Calu3 (cell line): ENCODE measurements around the gene SHC2. TPM values are rescaled to one million over a fixed set of nuclear protein-coding genes. Genes with fewer than 3 reads are reported as not detected.

ENCODE experiments used
- BruUV-seq: library from RNA; stranded (reverse); fragments of 400-500 nt; replicated peaks from 2 replicates; lab custom pipeline; 2021; lab: Mats Ljungman, UMichigan
- CTCF ChIA-PET: fragments of 300-600 bp; sonication (Branson Sonifier 250); formaldehyde crosslinking; loops from one replicate; lab custom pipeline; 2022; ENCODE audit warnings: antibody characterized with exemption; lab: Charles Lee
- DNase-seq: peaks from one replicate; pipeline ENCODE4 v3.0.0; 2022
- H3K27ac Mint-ChIP-seq: one replicate; pipeline ENCODE4 v1.8.0; 2022; ENCODE audit warnings: mixed read lengths; ENCODE audit not compliant: unreplicated experiment
- H3K27me3 Mint-ChIP-seq: one replicate; pipeline ENCODE4 v1.8.0; 2022; ENCODE audit warnings: mixed read lengths; ENCODE audit not compliant: unreplicated experiment
- H3K36me3 Mint-ChIP-seq: one replicate; pipeline ENCODE4 v1.8.0; 2022; ENCODE audit warnings: mild to moderate bottlenecking, moderate library complexity, mixed read lengths; ENCODE audit not compliant: insufficient read depth, unreplicated experiment
- H3K4me1 Mint-ChIP-seq: one replicate; pipeline ENCODE4 v1.8.0; 2022; ENCODE audit warnings: mild to moderate bottlenecking, low read depth, mixed read lengths; ENCODE audit not compliant: unreplicated experiment
- H3K4me3 Mint-ChIP-seq: one replicate; pipeline ENCODE4 v1.8.0; 2022; ENCODE audit warnings: mild to moderate bottlenecking, low read depth, moderate library complexity, mixed read lengths; ENCODE audit not compliant: unreplicated experiment
- H3K9me3 Mint-ChIP-seq: one replicate; pipeline ENCODE4 v1.8.0; 2022; ENCODE audit warnings: low read depth, mixed read lengths; ENCODE audit not compliant: unreplicated experiment
- CTCF ChIP-seq: fragments of 200-600 bp; IDR thresholded peaks from one replicate; pipeline ENCODE4 v1.8.0; 2022; ENCODE audit warnings: antibody characterized with exemption; ENCODE audit not compliant: unreplicated experiment
- intact Hi-C: fragments of 100-400 bp; cut with micrococcal nuclease; formaldehyde crosslinking; loops from one replicate; pipeline ENCODE4 v1.10.0; 2022; ENCODE audit not compliant: unreplicated experiment
- total RNA-seq: library from RNA; stranded (reverse); gene quantifications from 2 replicates; pipeline ENCODE4 v1.2.3, GENCODE V29; 2022

SHC2 gene
- total RNA-seq, 1 experiment from 2014 or later, result 8.4 TPM

GRCh38 chr19:489418-490196 lies 28.8 kb upstream of the SHC2 start:
- H3K9me3 Mint-ChIP-seq, result peaks cover 3% of the 10 kb centered on the region
- H3K36me3 Mint-ChIP-seq, result peaks cover 19% of the 10 kb centered on the region
- CTCF ChIA-PET, result interaction anchor here (0.7 kb wide), 1 partner anchor 97 kb away, joined by 3 read pairs; no protein-coding TSS in a partner anchor
- H3K27ac Mint-ChIP-seq, result no peak overlapping the region
- intact Hi-C loops, result no loop called here
- H3K4me1 Mint-ChIP-seq, result no peaks in the 10 kb centered on the region
- peak overlapping the region; percentile 51 for H3K4me3 Mint-ChIP-seq
- peaks cover 17% of the 10 kb centered on the region for H3K27me3 Mint-ChIP-seq
- no peak for DNase-seq
- BruUV-seq, result no TSS peak
- TF ChIP-seq CTCF, result no peak

DNA sequence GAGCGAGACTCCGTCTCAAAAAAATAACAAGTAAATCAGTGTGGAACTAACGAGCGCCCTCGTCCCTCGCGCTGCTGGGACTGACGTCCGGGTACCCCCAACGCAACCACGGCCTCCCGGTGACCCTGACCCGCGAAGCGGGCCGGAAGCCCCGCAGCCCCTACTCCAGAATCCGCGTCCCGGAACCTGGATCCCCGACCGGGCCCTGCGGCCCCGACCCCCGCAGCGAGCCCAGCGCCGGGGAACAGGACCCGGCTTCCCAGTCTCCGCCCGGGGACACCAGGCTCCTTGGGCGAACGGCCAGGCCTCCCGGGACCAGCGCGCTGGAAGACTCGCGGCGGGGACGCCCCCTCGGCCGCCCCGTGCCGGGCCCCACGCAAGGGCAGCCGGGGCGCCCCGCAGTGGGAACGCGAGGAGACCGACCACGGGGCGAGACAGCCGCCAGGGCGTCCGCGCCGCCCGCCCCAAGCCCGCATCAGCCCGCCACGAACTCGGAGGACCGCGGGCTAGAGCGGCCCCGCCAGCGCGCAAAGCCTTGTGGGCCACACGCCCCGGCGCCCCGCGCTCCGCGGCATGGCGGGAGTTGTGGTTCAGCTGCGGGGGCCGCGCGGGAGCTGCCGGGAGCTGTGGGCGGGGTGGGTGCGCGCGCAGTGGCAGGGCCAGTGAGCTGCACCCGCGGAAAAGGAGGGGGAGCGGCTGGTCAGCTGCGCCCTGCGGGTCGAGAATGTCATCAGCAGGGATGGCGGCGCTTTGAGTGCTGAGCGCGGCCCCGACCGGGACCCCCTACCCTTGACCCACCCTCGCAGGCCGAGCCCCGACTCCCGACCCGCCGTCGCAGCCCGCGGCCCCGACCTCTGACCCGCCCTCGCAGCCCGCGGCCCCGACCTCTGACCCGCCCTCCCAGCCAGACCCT lies 27.9 kb upstream of the SHC2 start:
- intact Hi-C loops, result no loop called here
- Mint-ChIP-seq H3K36me3 (peaks cover 16% of the 10 kb centered on the region), H3K27me3 (peaks cover 25% of the 10 kb centered on the region), H3K4me1 (no peaks in the 10 kb centered on the region), H3K9me3 (peaks cover 2% of the 10 kb centered on the region), H3K27ac (no peak overlapping the region), H3K4me3 (peak overlapping the region; percentile 51)
- peak; percentile 94 for DNase-seq
- CTCF ChIA-PET, result interaction anchor here (0.7 kb wide), 1 partner anchor 98 kb away, joined by 3 read pairs; no protein-coding TSS in a partner anchor
- BruUV-seq, result TSS peak; percentile 79
- no peak for TF ChIP-seq CTCF

DNA sequence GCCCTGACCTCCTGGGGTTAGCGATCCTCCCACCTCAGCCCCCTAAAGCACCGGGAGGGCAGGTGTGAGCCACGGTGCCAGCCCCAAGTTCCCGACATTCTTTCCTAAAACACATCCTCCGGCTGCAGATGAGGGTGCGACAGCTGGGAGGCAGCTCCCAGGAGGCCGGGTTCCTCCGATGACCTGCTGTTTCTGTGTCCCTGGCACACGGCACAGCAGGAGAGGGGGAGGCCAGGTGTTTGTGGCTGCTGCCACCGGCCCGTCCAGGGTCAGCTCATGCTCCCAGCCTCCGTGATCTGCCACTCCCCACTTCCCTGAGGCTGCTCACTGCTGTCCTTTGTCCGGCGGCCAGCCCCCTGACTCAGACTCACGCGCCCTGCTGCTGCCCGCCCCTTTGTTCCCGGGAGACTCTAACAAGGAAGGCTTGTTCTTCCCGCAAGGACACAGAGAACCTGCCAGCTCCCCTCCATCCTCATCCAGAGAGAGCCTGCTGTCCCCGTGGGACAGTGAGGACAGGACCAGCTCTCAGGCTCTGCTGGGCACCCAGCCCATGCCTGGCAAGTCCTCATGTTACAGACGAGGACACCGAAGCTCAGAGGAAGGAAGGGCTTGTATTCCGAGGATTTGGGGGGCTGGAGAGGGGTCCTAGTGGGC lies 24.9 kb upstream of the SHC2 start:
- peaks cover 17% of the 10 kb centered on the region for H3K36me3 Mint-ChIP-seq
- H3K27ac Mint-ChIP-seq, result no peak overlapping the region
- peaks cover 35% of the 10 kb centered on the region for H3K27me3 Mint-ChIP-seq
- DNase-seq, result peak; percentile 47
- H3K4me1 Mint-ChIP-seq, result peaks cover 7% of the 10 kb centered on the region
- TF ChIP-seq CTCF, result no peak
- H3K4me3 Mint-ChIP-seq, result peak overlapping the region; percentile 27
- CTCF ChIA-PET, result interaction anchor here (0.6 to 0.7 kb wide), 2 partner anchors 21 to 25 kb away, joined by 3 to 4 read pairs; no protein-coding TSS in a partner anchor
- intact Hi-C loops, result no loop called here
- H3K9me3 Mint-ChIP-seq, result peaks cover 7% of the 10 kb centered on the region
- BruUV-seq, result no TSS peak

DNA sequence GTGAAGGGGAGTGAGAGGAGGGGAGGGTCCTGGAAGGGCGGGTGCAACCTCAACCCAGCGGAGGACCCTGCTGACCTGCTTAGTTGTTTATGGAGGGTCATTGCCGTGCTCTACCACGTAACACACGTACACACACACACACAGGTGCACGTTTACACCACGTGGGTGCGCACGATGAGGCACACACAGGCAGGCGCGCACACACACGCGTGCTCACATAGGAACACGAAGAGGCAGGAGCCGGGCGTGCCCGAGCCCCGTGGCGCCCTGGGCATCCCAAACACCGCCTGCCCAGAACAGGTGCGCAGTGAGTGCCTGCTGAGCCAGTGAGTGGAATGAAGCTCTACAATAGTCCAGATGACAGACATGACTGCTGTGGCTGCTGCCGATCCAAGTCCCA lies 24.2 kb upstream of the SHC2 start:
- H3K36me3 Mint-ChIP-seq, result peaks cover 17% of the 10 kb centered on the region

More for the DNA sequence above, 24.2 kb upstream of the SHC2 start:
- TF ChIP-seq CTCF, result no peak
- no peak for DNase-seq
- BruUV-seq, result no TSS peak
- H3K27me3 Mint-ChIP-seq, result peaks cover 41% of the 10 kb centered on the region
- no peak overlapping the region for H3K4me3 Mint-ChIP-seq
- no peak overlapping the region for H3K27ac Mint-ChIP-seq
- H3K4me1 Mint-ChIP-seq, result peaks cover 7% of the 10 kb centered on the region
- intact Hi-C loops, result no loop called here
- CTCF ChIA-PET, result interaction anchor here (0.7 kb wide), 1 partner anchor 25 kb away, joined by 3 read pairs; no protein-coding TSS in a partner anchor
- peaks cover 13% of the 10 kb centered on the region for H3K9me3 Mint-ChIP-seq
